HG03460 (cell line): Measurements from ENCODE around the gene PLCB4.
"Not testable (repeated sequence)": the region's sequence is repeated elsewhere in the genome, so short reads cannot be mapped to it uniquely, and the experiment has no call there.

Source experiments
- ATAC-seq: cut with Tn5 transposase; IDR thresholded peaks from one replicate; pipeline ENCODE4 v1.9.1; 2021; ENCODE audit not compliant: unreplicated experiment

Gene PLCB4

GRCh38 chr20:9349249-9349648 lies 280.4 kb downstream of the PLCB4 start:
- no peak for ATAC-seq

- no peak for ATAC-seq
Observed at GRCh38 chr20:9352739-9353138, 283.9 kb downstream of the PLCB4 start.

GRCh38 chr20:9353180-9353915 lies 284.5 kb downstream of the PLCB4 start:
- no peak for ATAC-seq

GRCh38 chr20:9353916-9354276 lies 285.0 kb downstream of the PLCB4 start:
- ATAC-seq: no peak

GRCh38 chr20:9354579-9354978 lies 285.7 kb downstream of the PLCB4 start:
- ATAC-seq: no peak

- ATAC-seq: no peak
Observed at GRCh38 chr20:9358001-9358400, 289.1 kb downstream of the PLCB4 start.

- no peak for ATAC-seq
Observed at GRCh38 chr20:9359561-9360308, 290.8 kb downstream of the PLCB4 start.

GRCh38 chr20:9360431-9360830 lies 291.5 kb downstream of the PLCB4 start:
- ATAC-seq: no peak

GRCh38 chr20:9363673-9364072 lies 294.8 kb downstream of the PLCB4 start:
- no peak for ATAC-seq

GRCh38 chr20:9367328-9367727 lies 298.4 kb downstream of the PLCB4 start:
- no peak for ATAC-seq

GRCh38 chr20:9367746-9368145 lies 298.9 kb downstream of the PLCB4 start:
- no peak for ATAC-seq

- ATAC-seq: no peak
Observed at GRCh38 chr20:9368893-9369292, 300.0 kb downstream of the PLCB4 start.

- no peak for ATAC-seq
Observed at GRCh38 chr20:9369557-9369956, 300.7 kb downstream of the PLCB4 start.

GRCh38 chr20:9374072-9374471 lies 305.2 kb downstream of the PLCB4 start:
- no peak for ATAC-seq

- ATAC-seq: no peak
Observed at GRCh38 chr20:9374480-9374879, 305.6 kb downstream of the PLCB4 start.

- no peak for ATAC-seq
Observed at GRCh38 chr20:9375221-9375681, 306.4 kb downstream of the PLCB4 start.

GRCh38 chr20:9377007-9377406 lies 308.1 kb downstream of the PLCB4 start:
- no peak for ATAC-seq

GRCh38 chr20:9385345-9386310 lies 316.7 kb downstream of the PLCB4 start:
- not testable (repeated sequence) for ATAC-seq

GRCh38 chr20:9388160-9388812 lies 319.4 kb downstream of the PLCB4 start:
- no peak for ATAC-seq

- no peak for ATAC-seq
Observed at GRCh38 chr20:9388813-9389161, 319.9 kb downstream of the PLCB4 start.

GRCh38 chr20:9389346-9389745 lies 320.5 kb downstream of the PLCB4 start:
- no peak for ATAC-seq
